K562 (cell line): ENCODE data around the gene TMEM41A. TPM values are rescaled to one million over a fixed set of nuclear protein-coding genes. Genes with fewer than 3 reads are reported as not detected.

Source experiments
- ATF3 ChIP-seq, 2 experiments: fragments of 450-650 bp in 1 of 2; sonication (generic) in 1 of 2; formaldehyde crosslinking in 1 of 2; IDR thresholded peaks in 1 of 2; conservative IDR thresholded peaks in 1 of 2; 2 replicates each; pipeline versions ENCODE4 v1.6.1 to v1.8.1; 2016 to 2023; ENCODE audit warnings: mild to moderate bottlenecking in 2 of 2, moderate library complexity in 2 of 2, inconsistent platforms in 1 of 2, missing genetic modification reagents in 1 of 2
- C11orf30 ChIP-seq: fragments of 450-650 bp; IDR thresholded peaks from 2 replicates; pipeline ENCODE4 v1.6.1; 2016; ENCODE audit warnings: low read depth, mild to moderate bottlenecking
- CAMTA2 ChIP-seq: fragments of 250-450 bp; sonication (Bioruptor Pico); conservative IDR thresholded peaks from 2 replicates; pipeline ENCODE4 v1.5.1; 2022
- CHD2 ChIP-seq: IDR thresholded peaks from 2 replicates; pipeline ENCODE4 v1.6.1; 2011; ENCODE audit warnings: low read depth, low read length
- HLTF ChIP-seq: fragments of 450-650 bp; IDR thresholded peaks from 2 replicates; pipeline ENCODE4 v1.6.1; 2016
- HOXB6 ChIP-seq: fragments of 250-450 bp; sonication (Bioruptor Pico); IDR thresholded peaks from 2 replicates; pipeline ENCODE4 v1.5.1; 2022; ENCODE audit warnings: mild to moderate bottlenecking, borderline replicate concordance
- KAT8 ChIP-seq: fragments of 450-650 bp; IDR thresholded peaks from 2 replicates; pipeline ENCODE4 v1.6.1; 2016; ENCODE audit warnings: low read depth, mild to moderate bottlenecking
- KLF16 ChIP-seq: IDR thresholded peaks from 2 replicates; pipeline ENCODE4 v1.6.1; 2016; ENCODE audit warnings: antibody characterized with exemption
- NFE2 ChIP-seq: IDR thresholded peaks from 2 replicates; pipeline ENCODE4 v1.6.1; 2014; ENCODE audit warnings: antibody characterized with exemption, low read depth
- NR2C1 ChIP-seq, 2 experiments: fragments of 450-650 bp; IDR thresholded peaks; 2 replicates each; pipeline ENCODE4 v1.6.1; 2017; ENCODE audit warnings: mild to moderate bottlenecking in 2 of 2, antibody characterized with exemption in 1 of 2, inconsistent platforms in 1 of 2, missing compliant biosample characterization in 1 of 2, missing genetic modification characterization in 1 of 2
- PHB ChIP-seq: fragments of 250-450 bp; sonication (Bioruptor Pico); IDR thresholded peaks from 2 replicates; pipeline ENCODE4 v1.5.0; 2021
- SPI1 ChIP-seq: IDR thresholded peaks from 2 replicates; pipeline ENCODE4 v1.6.1; 2011; ENCODE audit warnings: low read depth, low read length, control low read depth, borderline replicate concordance
- TRIM25 ChIP-seq: fragments of 450-650 bp; IDR thresholded peaks from 2 replicates; pipeline ENCODE4 v1.7.0; 2016; ENCODE audit warnings: borderline replicate concordance
- ZNF324 ChIP-seq: fragments of 250-450 bp; sonication (Bioruptor Pico); IDR thresholded peaks from 2 replicates; pipeline ENCODE4 v1.4.0; 2020; ENCODE audit warnings: mild to moderate bottlenecking
- ZNF57 ChIP-seq: fragments of 450-650 bp; formaldehyde crosslinking; IDR thresholded peaks from 2 replicates; pipeline ENCODE4 v1.4.0; 2020; ENCODE audit warnings: mild to moderate bottlenecking, moderate library complexity
- polyA plus RNA-seq, 8 experiments: library from polyadenylated mRNA; depleted of rRNA in 4 of 8; stranded (reverse) in 5 of 8; unstranded in 3 of 8; fragments of >200 nt; fragmentation: Nextera tagmentation in 2 of 8; fragmentation: Illumina TruSeq in 1 of 8; extraction: Ambion mirVana in 2 of 8; extraction: Trizol in 1 of 8; gene quantifications; 2 replicates each; pipeline versions ENCODE4 v1.2.1 to v1.2.3, GENCODE V29; 2011 to 2014; ENCODE audit warnings: inconsistent platforms in 1 of 8, missing spikeins in 1 of 8
- total RNA-seq, 7 experiments: library from RNA; depleted of rRNA in 6 of 7; stranded (reverse); fragments of >200 nt in 6 of 7; fragmentation: Illumina TruSeq in 2 of 7; extraction: Trizol in 2 of 7; gene quantifications; 2 replicates each; pipeline versions ENCODE4 v1.2.1 to v1.2.3, GENCODE V29; 2011 to 2021; ENCODE audit warnings: low replicate concordance in 1 of 7
- TF ChIP-seq, protein P1 (sequence below): fragments of 450-650 bp; IDR thresholded peaks from 2 replicates; pipeline ENCODE4 v1.6.1; 2016; ENCODE audit warnings: antibody characterized with exemption
- TF ChIP-seq, protein P2 (sequence below): fragments of 450-650 bp; IDR thresholded peaks from 2 replicates; pipeline ENCODE4 v1.6.1; 2016; ENCODE audit warnings: mild to moderate bottlenecking
- TF ChIP-seq, protein P3 (sequence below): fragments of 150-350 bp; conservative IDR thresholded peaks from 2 replicates; pipeline ENCODE4 v1.6.1; 2014; ENCODE audit warnings: low read length

Gene TMEM41A
- total and polyA plus RNA-seq, 9 of the 15 experiments (the other 6 are each of a cell fraction or from before 2014, with no cell fraction given), result 22.5 to 65.9 (median 31.5) TPM

DNA sequence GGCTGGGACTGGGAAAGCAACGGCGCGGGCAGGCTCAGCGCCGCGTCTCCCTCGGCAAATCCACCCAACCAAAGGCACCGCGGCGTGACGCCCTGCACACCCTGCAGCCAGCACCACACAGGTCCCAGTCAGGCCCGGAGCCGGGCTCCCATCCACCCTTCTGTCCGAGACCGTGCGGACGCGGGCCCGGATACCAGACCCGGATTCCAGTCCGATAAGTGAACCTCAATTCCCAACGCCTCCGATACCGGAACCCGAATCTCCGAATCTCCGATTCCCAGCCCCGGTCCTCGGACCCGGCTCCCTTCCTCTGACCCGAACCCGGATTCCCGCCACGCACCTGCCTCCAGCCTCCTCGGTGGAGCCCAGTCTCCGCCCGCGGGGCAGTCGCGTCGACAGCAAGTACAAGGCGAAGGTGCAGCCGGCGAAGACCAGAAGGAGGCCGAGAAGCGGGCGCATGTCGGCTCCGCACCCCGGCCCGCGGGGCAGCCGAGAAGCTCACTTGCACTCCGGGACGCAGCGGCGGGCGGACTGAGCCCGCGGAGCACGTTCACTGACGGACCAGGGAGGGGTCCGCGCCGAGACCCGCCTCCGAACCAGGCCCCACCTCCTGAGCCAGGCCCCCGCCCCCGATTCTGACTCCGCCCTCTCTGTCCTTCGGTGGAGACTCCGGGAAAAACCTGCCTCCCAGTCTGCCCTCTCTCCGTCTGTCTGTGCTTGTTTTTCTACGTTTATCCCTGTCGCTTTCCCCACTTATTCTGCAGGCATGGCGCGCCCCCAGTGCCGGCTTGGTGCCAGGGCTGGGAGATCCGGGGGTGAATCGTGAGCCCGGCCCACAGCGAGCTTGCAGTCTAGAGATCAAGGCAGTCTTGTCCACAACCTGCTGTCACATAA, at the start of gene TMEM41A (continued):
- TF ChIP-seq, protein P1, sequence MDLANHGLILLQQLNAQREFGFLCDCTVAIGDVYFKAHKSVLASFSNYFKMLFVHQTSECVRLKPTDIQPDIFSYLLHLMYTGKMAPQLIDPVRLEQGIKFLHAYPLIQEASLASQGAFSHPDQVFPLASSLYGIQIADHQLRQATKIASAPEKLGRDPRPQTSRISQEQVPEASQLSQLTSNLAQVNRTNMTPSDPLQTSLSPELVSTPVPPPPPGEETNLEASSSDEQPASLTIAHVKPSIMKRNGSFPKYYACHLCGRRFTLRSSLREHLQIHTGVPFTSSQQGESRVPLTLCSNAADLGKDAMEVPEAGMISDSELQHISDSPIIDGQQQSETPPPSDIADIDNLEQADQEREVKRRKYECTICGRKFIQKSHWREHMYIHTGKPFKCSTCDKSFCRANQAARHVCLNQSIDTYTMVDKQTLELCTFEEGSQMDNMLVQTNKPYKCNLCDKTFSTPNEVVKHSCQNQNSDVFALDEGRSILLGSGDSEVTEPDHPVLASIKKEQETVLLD, result peak; percentile 73
- no peak for TF ChIP-seq ZNF57 (CRISPR knock-in tag)
- TF ChIP-seq C11orf30, result peak; percentile 99
- no peak for TF ChIP-seq ZNF324 (CRISPR knock-in tag)
- TF ChIP-seq KLF16, result 0 out of 2 replicates have a peak, but pooled peaks have one; percentile 22
- TF ChIP-seq, protein P2, sequence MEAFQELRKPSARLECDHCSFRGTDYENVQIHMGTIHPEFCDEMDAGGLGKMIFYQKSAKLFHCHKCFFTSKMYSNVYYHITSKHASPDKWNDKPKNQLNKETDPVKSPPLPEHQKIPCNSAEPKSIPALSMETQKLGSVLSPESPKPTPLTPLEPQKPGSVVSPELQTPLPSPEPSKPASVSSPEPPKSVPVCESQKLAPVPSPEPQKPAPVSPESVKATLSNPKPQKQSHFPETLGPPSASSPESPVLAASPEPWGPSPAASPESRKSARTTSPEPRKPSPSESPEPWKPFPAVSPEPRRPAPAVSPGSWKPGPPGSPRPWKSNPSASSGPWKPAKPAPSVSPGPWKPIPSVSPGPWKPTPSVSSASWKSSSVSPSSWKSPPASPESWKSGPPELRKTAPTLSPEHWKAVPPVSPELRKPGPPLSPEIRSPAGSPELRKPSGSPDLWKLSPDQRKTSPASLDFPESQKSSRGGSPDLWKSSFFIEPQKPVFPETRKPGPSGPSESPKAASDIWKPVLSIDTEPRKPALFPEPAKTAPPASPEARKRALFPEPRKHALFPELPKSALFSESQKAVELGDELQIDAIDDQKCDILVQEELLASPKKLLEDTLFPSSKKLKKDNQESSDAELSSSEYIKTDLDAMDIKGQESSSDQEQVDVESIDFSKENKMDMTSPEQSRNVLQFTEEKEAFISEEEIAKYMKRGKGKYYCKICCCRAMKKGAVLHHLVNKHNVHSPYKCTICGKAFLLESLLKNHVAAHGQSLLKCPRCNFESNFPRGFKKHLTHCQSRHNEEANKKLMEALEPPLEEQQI, result peak; percentile 55; the same call in 1 of the 2 replicates
- no peak for TF ChIP-seq NFE2
- no peak for TF ChIP-seq HOXB6
- no peak for TF ChIP-seq SPI1
- TF ChIP-seq KAT8, result no peak
- TF ChIP-seq PHB, result no peak; the same call in 1 of the 2 replicates
- TF ChIP-seq, protein P3, sequence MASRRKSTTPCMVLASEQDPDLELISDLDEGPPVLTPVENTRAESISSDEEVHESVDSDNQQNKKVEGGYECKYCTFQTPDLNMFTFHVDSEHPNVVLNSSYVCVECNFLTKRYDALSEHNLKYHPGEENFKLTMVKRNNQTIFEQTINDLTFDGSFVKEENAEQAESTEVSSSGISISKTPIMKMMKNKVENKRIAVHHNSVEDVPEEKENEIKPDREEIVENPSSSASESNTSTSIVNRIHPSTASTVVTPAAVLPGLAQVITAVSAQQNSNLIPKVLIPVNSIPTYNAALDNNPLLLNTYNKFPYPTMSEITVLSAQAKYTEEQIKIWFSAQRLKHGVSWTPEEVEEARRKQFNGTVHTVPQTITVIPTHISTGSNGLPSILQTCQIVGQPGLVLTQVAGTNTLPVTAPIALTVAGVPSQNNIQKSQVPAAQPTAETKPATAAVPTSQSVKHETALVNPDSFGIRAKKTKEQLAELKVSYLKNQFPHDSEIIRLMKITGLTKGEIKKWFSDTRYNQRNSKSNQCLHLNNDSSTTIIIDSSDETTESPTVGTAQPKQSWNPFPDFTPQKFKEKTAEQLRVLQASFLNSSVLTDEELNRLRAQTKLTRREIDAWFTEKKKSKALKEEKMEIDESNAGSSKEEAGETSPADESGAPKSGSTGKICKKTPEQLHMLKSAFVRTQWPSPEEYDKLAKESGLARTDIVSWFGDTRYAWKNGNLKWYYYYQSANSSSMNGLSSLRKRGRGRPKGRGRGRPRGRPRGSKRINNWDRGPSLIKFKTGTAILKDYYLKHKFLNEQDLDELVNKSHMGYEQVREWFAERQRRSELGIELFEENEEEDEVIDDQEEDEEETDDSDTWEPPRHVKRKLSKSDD, result no peak
- no peak for TF ChIP-seq ATF3 (IDR thresholded peaks at IDR 0.05)
- peak; percentile 86; the same call in 1 of the 2 replicates for TF ChIP-seq ATF3 (CRISPR knock-in tag; conservative IDR thresholded peaks at IDR 0.05)
- TF ChIP-seq CHD2, result peak; percentile 45; the same call in 1 of the 2 replicates
- TF ChIP-seq NR2C1 (IDR thresholded peaks at IDR 0.05), result no peak
- peak; percentile 68 for TF ChIP-seq NR2C1 (tag; IDR thresholded peaks at IDR 0.05)
- TF ChIP-seq HLTF, result 0 out of 2 replicates have a peak, but pooled peaks have one; percentile 23
- TF ChIP-seq TRIM25, result no peak
- TF ChIP-seq CAMTA2, result no peak
